HG03558 (cell line): Measurements from ENCODE around the gene SLC26A9.

Source experiments
- ATAC-seq: cut with Tn5 transposase; IDR thresholded peaks from one replicate; pipeline ENCODE4 v1.9.1; 2021; ENCODE audit warnings: moderate number of reproducible peaks; ENCODE audit not compliant: unreplicated experiment; ENCODE audit errors: extremely low read depth

The SLC26A9 gene

GRCh38 chr1:205950280-205950679 lies 7.0 kb upstream of the SLC26A9 start:
- no peak for ATAC-seq

GRCh38 chr1:205949753-205950152 lies 6.5 kb upstream of the SLC26A9 start:
- no peak for ATAC-seq

- no peak for ATAC-seq
Measured at GRCh38 chr1:205948886-205949285, 5.6 kb upstream of the SLC26A9 start.

- no peak for ATAC-seq
Measured at GRCh38 chr1:205948039-205948438, 4.8 kb upstream of the SLC26A9 start.

GRCh38 chr1:205947024-205947423 lies 3.8 kb upstream of the SLC26A9 start:
- no peak for ATAC-seq

GRCh38 chr1:205945069-205945468 lies 1.8 kb upstream of the SLC26A9 start:
- ATAC-seq = no peak

- no peak for ATAC-seq
Measured at GRCh38 chr1:205944525-205944924, 1.3 kb upstream of the SLC26A9 start.

GRCh38 chr1:205942631-205943159 lies 561 bp downstream of the SLC26A9 start:
- ATAC-seq = no peak

- no peak for ATAC-seq
Measured at GRCh38 chr1:205940710-205941109, 2.5 kb downstream of the SLC26A9 start.

- ATAC-seq = no peak
Measured at GRCh38 chr1:205939690-205940330, 3.4 kb downstream of the SLC26A9 start.

GRCh38 chr1:205938682-205939081 lies 4.6 kb downstream of the SLC26A9 start:
- no peak for ATAC-seq

- ATAC-seq = no peak
Measured at GRCh38 chr1:205936846-205937586, 6.2 kb downstream of the SLC26A9 start.

- ATAC-seq = no peak
Measured at GRCh38 chr1:205936311-205936710, 6.9 kb downstream of the SLC26A9 start.

- no peak for ATAC-seq
Measured at GRCh38 chr1:205935869-205936268, 7.4 kb downstream of the SLC26A9 start.

GRCh38 chr1:205934788-205935187 lies 8.5 kb downstream of the SLC26A9 start:
- no peak for ATAC-seq

GRCh38 chr1:205933671-205934618 lies 9.3 kb downstream of the SLC26A9 start:
- no peak for ATAC-seq

- ATAC-seq = no peak
Measured at GRCh38 chr1:205932776-205933175, 10.5 kb downstream of the SLC26A9 start.

GRCh38 chr1:205930799-205931281 lies 12.4 kb downstream of the SLC26A9 start:
- no peak for ATAC-seq

GRCh38 chr1:205930195-205930577 lies 13.1 kb downstream of the SLC26A9 start:
- ATAC-seq = no peak

GRCh38 chr1:205929496-205930194 lies 13.6 kb downstream of the SLC26A9 start:
- ATAC-seq = no peak
